Ascending aorta (tissue), 2 donors: ENCODE data around the gene DUSP22. TPM values are rescaled to one million over a fixed set of nuclear protein-coding genes. Genes with fewer than 3 reads are reported as not detected.
A peak's percentile ranks its signal among the peaks of the same experiment; 100 is the strongest.

Experiments used
- DNase-seq, 2 donors: peaks; one replicate each; pipeline ENCODE4 v3.0.0-alpha.2; 2019; ENCODE audit warnings: low spot score in 2 of 2
- H3K27ac ChIP-seq, 2 donors: fragments of 200-600 bp; sonication (generic); one replicate each; pipeline ENCODE4 v1.5.1; 2016 to 2017; ENCODE audit warnings: mild to moderate bottlenecking in 1 of 2
- H3K27me3 ChIP-seq: fragments of 200-600 bp; sonication (generic); one replicate; pipeline ENCODE4 v1.5.1; 2017
- H3K36me3 ChIP-seq, 2 donors: fragments of 200-600 bp; sonication (generic); one replicate each; pipeline ENCODE4 v1.5.1; 2016
- H3K4me1 ChIP-seq, 2 donors: fragments of 200-600 bp; sonication (generic); one replicate each; pipeline ENCODE4 v1.5.1; 2016 to 2017; ENCODE audit warnings: mild to moderate bottlenecking in 1 of 2
- H3K4me3 ChIP-seq, 2 donors: fragments of 200-600 bp; sonication (generic); one replicate each; pipeline ENCODE4 v1.5.1; 2016 to 2017; ENCODE audit warnings: mild to moderate bottlenecking in 1 of 2
- H3K9me3 ChIP-seq, 2 donors: fragments of 200-600 bp; sonication (generic); one replicate each; pipeline ENCODE4 v1.5.1; 2016
- CTCF ChIP-seq, 3 experiments: fragments of 200-600 bp in 2 of 3; fragments of 450-650 bp in 1 of 3; sonication (generic) in 2 of 3; IDR thresholded peaks; one replicate each; pipeline ENCODE4 v1.5.1; 2016 to 2019; ENCODE audit warnings: antibody characterized with exemption in 3 of 3, mild to moderate bottlenecking in 1 of 3, moderate library complexity in 1 of 3
- intact Hi-C: fragments of 100-400 bp; cut with DNase I; formaldehyde crosslinking; loops from one replicate; pipeline ENCODE4 v1.15.1; 2023
- total RNA-seq: library from RNA; depleted of rRNA; stranded (reverse); fragments of >200 nt; gene quantifications from one replicate; pipeline ENCODE4 v1.1.0, GENCODE V29; 2016

DUSP22 gene
- total RNA-seq, 1 donor from 2014 or later: 216 TPM

GRCh38 chr6:294656-295565, 2.6 kb downstream of the DUSP22 start:
- peaks cover 0 to 12% of the 10 kb centered on the region in 2 donors for H3K4me1 ChIP-seq
- H3K36me3 ChIP-seq: no peaks in the 10 kb centered on the region
- H3K9me3 ChIP-seq: no peaks in the 10 kb centered on the region
- no peak overlapping the region for H3K4me3 ChIP-seq
- intact Hi-C loops: no loop called here
- no peak for TF ChIP-seq CTCF (IDR thresholded peaks at IDR 0.05)
- H3K27ac ChIP-seq: no peak overlapping the region
- no peak for DNase-seq
- no peaks in the 10 kb centered on the region for H3K27me3 ChIP-seq

GRCh38 chr6:296151-297122, 4.2 kb downstream of the DUSP22 start:
- Histone ChIP-seq H3K27ac (peak overlapping the region; percentile 11 to 44), H3K4me3 (no peak overlapping the region)

GRCh38 chr6:297571-298232, 5.4 kb downstream of the DUSP22 start:
- Histone ChIP-seq H3K27me3 (no peaks in the 10 kb centered on the region), H3K4me3 (no peak overlapping the region), H3K9me3 (no peaks in the 10 kb centered on the region), H3K27ac (no peak overlapping the region), H3K36me3 (no peaks in the 10 kb centered on the region), H3K4me1 (peaks cover 0 to 8% of the 10 kb centered on the region in 2 donors)
- intact Hi-C loops: no loop called here
- DNase-seq: no peak
- no peak for TF ChIP-seq CTCF (IDR thresholded peaks at IDR 0.05)

More at GRCh38 chr6:296151-297122, 4.2 kb downstream of the DUSP22 start:
- Histone ChIP-seq H3K9me3 (no peaks in the 10 kb centered on the region), H3K4me1 (peaks cover 0 to 8% of the 10 kb centered on the region in 2 donors), H3K36me3 (no peaks in the 10 kb centered on the region), H3K27me3 (no peaks in the 10 kb centered on the region)
- TF ChIP-seq CTCF (IDR thresholded peaks at IDR 0.05): no peak
- no peak for DNase-seq
- intact Hi-C loops: no loop called here

GRCh38 chr6:298233-299103, 6.2 kb downstream of the DUSP22 start:
- Histone ChIP-seq H3K27ac (no peak overlapping the region), H3K9me3 (no peaks in the 10 kb centered on the region)

More at GRCh38 chr6:298233-299103, 6.2 kb downstream of the DUSP22 start:
- H3K36me3 ChIP-seq: no peaks in the 10 kb centered on the region
- no peak for TF ChIP-seq CTCF (IDR thresholded peaks at IDR 0.05)
- no peak overlapping the region for H3K4me3 ChIP-seq
- H3K4me1 ChIP-seq: peaks cover 0 to 8% of the 10 kb centered on the region in 2 donors
- no peaks in the 10 kb centered on the region for H3K27me3 ChIP-seq
- peak in 1 of 2 donors; percentile 72 for DNase-seq
- intact Hi-C loops: no loop called here
